HG02884 (cell line): ENCODE measurements around the gene GNAI2.

Experiments
- ATAC-seq: cut with Tn5 transposase; IDR thresholded peaks from one replicate; pipeline ENCODE4 v1.9.1; 2021; ENCODE audit warnings: mild to moderate bottlenecking, moderate library complexity; ENCODE audit not compliant: unreplicated experiment

Gene GNAI2

GRCh38 chr3:50295553-50296431, 59.8 kb downstream of the GNAI2 start:
- ATAC-seq = no peak

GRCh38 chr3:50296721-50297383, 60.8 kb downstream of the GNAI2 start:
- ATAC-seq = no peak

- ATAC-seq = no peak
Observed at GRCh38 chr3:50297384-50297775, 61.4 kb downstream of the GNAI2 start.

- ATAC-seq = no peak
Observed at GRCh38 chr3:50297896-50298725, 62.1 kb downstream of the GNAI2 start.

GRCh38 chr3:50298836-50299637, 63.0 kb downstream of the GNAI2 start, which contains the start of the genes HYAL3 and NAA80:
HYAL3 (minus strand) TSS chr3:50299405; CDS start chr3:50295602, 3,803 bp downstream.
NAA80 (minus strand) TSS chr3:50299405; CDS start chr3:50297463, 1,942 bp downstream.
- ATAC-seq = peak; percentile 81

GRCh38 chr3:50299638-50299928, 63.6 kb downstream of the GNAI2 start:
- ATAC-seq = no peak

- ATAC-seq = no peak
Observed at GRCh38 chr3:50299929-50300680, 64.1 kb downstream of the GNAI2 start.

GRCh38 chr3:50300681-50301254, 64.8 kb downstream of the GNAI2 start:
- ATAC-seq = no peak

- no peak for ATAC-seq
Observed at GRCh38 chr3:50302095-50303012, 66.3 kb downstream of the GNAI2 start.

- no peak for ATAC-seq
Observed at GRCh38 chr3:50303013-50303815, 67.2 kb downstream of the GNAI2 start, which contains the start of gene HYAL1. HYAL1 (minus strand) TSS chr3:50303574; CDS start chr3:50302956, 618 bp downstream.

- no peak for ATAC-seq
Observed at GRCh38 chr3:50304601-50305000, 68.6 kb downstream of the GNAI2 start.
